Memory B cell (primary cell): Measurements from ENCODE around the gene CELA2A.
"Not testable (repeated sequence)": the region's sequence is repeated elsewhere in the genome, so short reads cannot be mapped to it uniquely, and the experiment has no call there.

ENCODE experiments used
- ATAC-seq: fragments of 150-1000 bp; cut with Tn5 transposase; 2 replicates; pipeline ENCODE4 v1.10.0; 2021; ENCODE audit warnings: low read depth, mild to moderate bottlenecking, moderate library complexity
- DNase-seq, 2 donors: peaks; one replicate each; pipeline ENCODE4 v3.0.0; 2022; ENCODE audit warnings: low spot score in 2 of 2
- H3K27ac Mint-ChIP-seq: one replicate; pipeline ENCODE4 v1.8.0; 2022; ENCODE audit warnings: mild to moderate bottlenecking, moderate library complexity, mixed read lengths
- H3K27me3 Mint-ChIP-seq: one replicate; pipeline ENCODE4 v1.8.0; 2022; ENCODE audit warnings: mixed read lengths
- H3K36me3 Mint-ChIP-seq: one replicate; pipeline ENCODE4 v1.8.0; 2022; ENCODE audit warnings: mild to moderate bottlenecking, mixed read lengths
- H3K4me1 Mint-ChIP-seq: one replicate; pipeline ENCODE4 v1.8.0; 2022; ENCODE audit warnings: mixed read lengths
- H3K4me3 Mint-ChIP-seq: one replicate; pipeline ENCODE4 v1.8.0; 2022; ENCODE audit warnings: mild to moderate bottlenecking, moderate library complexity, mixed read lengths
- H3K9me3 Mint-ChIP-seq: one replicate; pipeline ENCODE4 v1.8.0; 2022; ENCODE audit warnings: mixed read lengths

Gene CELA2A

GRCh38 chr1:15444468-15445389, 11.8 kb upstream of the CELA2A start:
- H3K4me1 Mint-ChIP-seq: no peaks in the 10 kb centered on the region
- no peak for ATAC-seq
- no peak for DNase-seq
- no peak overlapping the region for H3K4me3 Mint-ChIP-seq
- peaks cover 3% of the 10 kb centered on the region for H3K36me3 Mint-ChIP-seq
- H3K27ac Mint-ChIP-seq: no peak overlapping the region
- no peaks in the 10 kb centered on the region for H3K9me3 Mint-ChIP-seq
- peaks cover 17% of the 10 kb centered on the region for H3K27me3 Mint-ChIP-seq

- H3K9me3 Mint-ChIP-seq: no peaks in the 10 kb centered on the region
- H3K4me3 Mint-ChIP-seq: no peak overlapping the region
- H3K4me1 Mint-ChIP-seq: no peaks in the 10 kb centered on the region
- no peak overlapping the region for H3K27ac Mint-ChIP-seq
- no peak for DNase-seq
- no peak for ATAC-seq
- H3K36me3 Mint-ChIP-seq: peaks cover 4% of the 10 kb centered on the region
- H3K27me3 Mint-ChIP-seq: peaks cover 17% of the 10 kb centered on the region
Measured at GRCh38 chr1:15445390-15446122, 11.0 kb upstream of the CELA2A start.

GRCh38 chr1:15446212-15446611, 10.3 kb upstream of the CELA2A start:
- H3K9me3 Mint-ChIP-seq: peaks cover 4% of the 10 kb centered on the region
- H3K4me1 Mint-ChIP-seq: no peaks in the 10 kb centered on the region
- peaks cover 18% of the 10 kb centered on the region for H3K27me3 Mint-ChIP-seq
- peaks cover 4% of the 10 kb centered on the region for H3K36me3 Mint-ChIP-seq
- ATAC-seq (no peak), DNase-seq (no peak)
- H3K4me3 Mint-ChIP-seq: no peak overlapping the region
- no peak overlapping the region for H3K27ac Mint-ChIP-seq

GRCh38 chr1:15448877-15449462, 7.6 kb upstream of the CELA2A start:
- peaks cover 15% of the 10 kb centered on the region for H3K27me3 Mint-ChIP-seq
- no peak for DNase-seq
- H3K9me3 Mint-ChIP-seq: peaks cover 4% of the 10 kb centered on the region

GRCh38 chr1:15449567-15449966, 7.0 kb upstream of the CELA2A start:
- ATAC-seq (no peak), DNase-seq (no peak)
- Mint-ChIP-seq H3K4me1 (no peaks in the 10 kb centered on the region), H3K4me3 (no peak overlapping the region), H3K36me3 (peaks cover 4% of the 10 kb centered on the region), H3K27me3 (peaks cover 16% of the 10 kb centered on the region), H3K27ac (no peak overlapping the region), H3K9me3 (peaks cover 4% of the 10 kb centered on the region)

More at GRCh38 chr1:15448877-15449462, 7.6 kb upstream of the CELA2A start:
- no peak for ATAC-seq
- H3K4me3 Mint-ChIP-seq: no peak overlapping the region
- no peaks in the 10 kb centered on the region for H3K4me1 Mint-ChIP-seq
- no peak overlapping the region for H3K27ac Mint-ChIP-seq
- H3K36me3 Mint-ChIP-seq: peaks cover 4% of the 10 kb centered on the region

GRCh38 chr1:15451014-15451722, 5.4 kb upstream of the CELA2A start:
- Mint-ChIP-seq H3K4me3 (no peak overlapping the region), H3K27me3 (peaks cover 14% of the 10 kb centered on the region), H3K27ac (no peak overlapping the region), H3K36me3 (peaks cover 4% of the 10 kb centered on the region), H3K4me1 (no peaks in the 10 kb centered on the region), H3K9me3 (peaks cover 4% of the 10 kb centered on the region)
- no peak for DNase-seq
- ATAC-seq: no peak

- no peaks in the 10 kb centered on the region for H3K4me1 Mint-ChIP-seq
- H3K27me3 Mint-ChIP-seq: peaks cover 16% of the 10 kb centered on the region
- H3K4me3 Mint-ChIP-seq: no peak overlapping the region
- no peak for DNase-seq
- no peak overlapping the region for H3K27ac Mint-ChIP-seq
- no peak for ATAC-seq
- peaks cover 4% of the 10 kb centered on the region for H3K9me3 Mint-ChIP-seq
- H3K36me3 Mint-ChIP-seq: peaks cover 4% of the 10 kb centered on the region
Measured at GRCh38 chr1:15452216-15452615, 4.3 kb upstream of the CELA2A start.

- H3K9me3 Mint-ChIP-seq: peaks cover 4% of the 10 kb centered on the region
- DNase-seq (no peak), ATAC-seq (no peak)
- H3K27me3 Mint-ChIP-seq: peaks cover 15% of the 10 kb centered on the region
- no peak overlapping the region for H3K4me3 Mint-ChIP-seq
- H3K4me1 Mint-ChIP-seq: no peaks in the 10 kb centered on the region
- no peak overlapping the region for H3K27ac Mint-ChIP-seq
- H3K36me3 Mint-ChIP-seq: peaks cover 4% of the 10 kb centered on the region
Measured at GRCh38 chr1:15452866-15453571, 3.5 kb upstream of the CELA2A start.

- DNase-seq (no peak), ATAC-seq (no peak)
- Mint-ChIP-seq H3K36me3 (peaks cover 4% of the 10 kb centered on the region), H3K27ac (no peak overlapping the region), H3K4me3 (no peak overlapping the region), H3K9me3 (peaks cover 4% of the 10 kb centered on the region), H3K27me3 (peaks cover 15% of the 10 kb centered on the region), H3K4me1 (no peaks in the 10 kb centered on the region)
Measured at GRCh38 chr1:15453734-15454133, 2.8 kb upstream of the CELA2A start.

- ATAC-seq (no peak), DNase-seq (no peak)
- peaks cover 15% of the 10 kb centered on the region for H3K27me3 Mint-ChIP-seq
- peaks cover 4% of the 10 kb centered on the region for H3K9me3 Mint-ChIP-seq
- no peaks in the 10 kb centered on the region for H3K4me1 Mint-ChIP-seq
- no peak overlapping the region for H3K4me3 Mint-ChIP-seq
- no peak overlapping the region for H3K27ac Mint-ChIP-seq
- H3K36me3 Mint-ChIP-seq: peaks cover 4% of the 10 kb centered on the region
Measured at GRCh38 chr1:15454256-15454655, 2.3 kb upstream of the CELA2A start.

- Mint-ChIP-seq H3K36me3 (no peaks in the 10 kb centered on the region), H3K27ac (no peak overlapping the region), H3K4me3 (no peak overlapping the region), H3K9me3 (peaks cover 4% of the 10 kb centered on the region), H3K27me3 (peaks cover 16% of the 10 kb centered on the region), H3K4me1 (no peaks in the 10 kb centered on the region)
- ATAC-seq: no peak
- DNase-seq: no peak
Measured at GRCh38 chr1:15455522-15455921, 1.0 kb upstream of the CELA2A start.

GRCh38 chr1:15457585-15457984, 1.1 kb downstream of the CELA2A start:
- DNase-seq (no peak), ATAC-seq (no peak)
- Mint-ChIP-seq H3K27me3 (peaks cover 13% of the 10 kb centered on the region), H3K27ac (no peak overlapping the region), H3K4me3 (no peak overlapping the region), H3K9me3 (no peaks in the 10 kb centered on the region), H3K36me3 (no peaks in the 10 kb centered on the region), H3K4me1 (no peaks in the 10 kb centered on the region)

GRCh38 chr1:15458388-15458787, 1.9 kb downstream of the CELA2A start:
- H3K4me1 Mint-ChIP-seq, H3K4me3 Mint-ChIP-seq, H3K9me3 Mint-ChIP-seq, DNase-seq, ATAC-seq, H3K27ac Mint-ChIP-seq, H3K36me3 Mint-ChIP-seq: not testable (repeated sequence)
- peaks cover 13% of the 10 kb centered on the region for H3K27me3 Mint-ChIP-seq
